T-cell (primary cell): ENCODE measurements around the gene LCE3E. TPM values are rescaled to one million over a fixed set of nuclear protein-coding genes. Genes with fewer than 3 reads are reported as not detected.

Source experiments
- total RNA-seq, 35 experiments: library from RNA in 6 of 35; stranded (reverse) in 6 of 35; fragments of 120-200 nt in 1 of 35; gene quantifications; one replicate each; pipeline versions ENCODE4 v1.2.1 to v1.2.4 and lab custom pipeline; 2013 to 2026

Gene LCE3E
- total RNA-seq, 5 donors from 2014 or later (not counting 1 experiment from before 2014, with no cell fraction given): not detected

Other genes with a start within 250 kb of the LCE3E start
- gene FLG, start 241.5 kb downstream of the LCE3E start, total RNA-seq: not detected
- gene FLG2, start 206.8 kb downstream of the LCE3E start, total RNA-seq: not detected
- gene CRNN, start 152.5 kb downstream of the LCE3E start, total RNA-seq: not detected
- not detected for gene LCE5A, start 56.0 kb downstream of the LCE3E start, total RNA-seq
- gene CRCT1, start 52.3 kb downstream of the LCE3E start, total RNA-seq: not detected
- not detected for gene LCE3D, start 13.7 kb upstream of the LCE3E start, total RNA-seq
- not detected for gene LCE3C, start 33.5 kb upstream of the LCE3E start, total RNA-seq
- gene LCE3B, start 47.0 kb upstream of the LCE3E start, total RNA-seq: not detected
- not detected for gene LCE3A, start 56.3 kb upstream of the LCE3E start, total RNA-seq
- gene LCE2D, start 96.6 kb upstream of the LCE3E start, total RNA-seq: not detected
- gene LCE2C, start 108.5 kb upstream of the LCE3E start, total RNA-seq: not detected
- not detected for gene LCE2B, start 119.3 kb upstream of the LCE3E start, total RNA-seq
- not detected for gene LCE2A, start 131.6 kb upstream of the LCE3E start, total RNA-seq
- gene LCE4A, start 141.4 kb upstream of the LCE3E start, total RNA-seq: not detected
- not detected for gene KPRP, start 191.2 kb upstream of the LCE3E start, total RNA-seq
- not detected for gene LCE1F, start 208.4 kb upstream of the LCE3E start, total RNA-seq
- gene LCE1E, start 219.5 kb upstream of the LCE3E start, total RNA-seq: not detected
- gene LCE1D, start 229.9 kb upstream of the LCE3E start, total RNA-seq: not detected
- not detected for gene LCE1C, start 239.9 kb upstream of the LCE3E start, total RNA-seq
- gene LCE1B, start 245.2 kb upstream of the LCE3E start, total RNA-seq: not detected